GM19099 (cell line): ENCODE results near the gene TTC16.

Experiments used
- POLR2A ChIP-seq: IDR thresholded peaks from 3 replicates; pipeline ENCODE4 v1.6.1; 2011; ENCODE audit warnings: low read depth; ENCODE audit not compliant: insufficient read length; ENCODE audit errors: extremely low read depth

TTC16 gene

GRCh38 chr9:127742435-127743088 lies 26.7 kb downstream of the TTC16 start:
- no peak for TF ChIP-seq POLR2A

- no peak for TF ChIP-seq POLR2A
Measured at GRCh38 chr9:127744398-127745110, 28.7 kb downstream of the TTC16 start.

- no peak for TF ChIP-seq POLR2A
Measured at GRCh38 chr9:127746959-127747569, 31.2 kb downstream of the TTC16 start.

GRCh38 chr9:127749090-127749787 lies 33.4 kb downstream of the TTC16 start:
- TF ChIP-seq POLR2A = no peak

- TF ChIP-seq POLR2A = no peak
Measured at GRCh38 chr9:127751269-127752054, 35.6 kb downstream of the TTC16 start.

- no peak for TF ChIP-seq POLR2A
Measured at GRCh38 chr9:127753148-127753547, 37.3 kb downstream of the TTC16 start.

- TF ChIP-seq POLR2A = no peak
Measured at GRCh38 chr9:127753622-127754021, 37.7 kb downstream of the TTC16 start.

GRCh38 chr9:127754099-127755060 lies 38.5 kb downstream of the TTC16 start:
- no peak for TF ChIP-seq POLR2A

GRCh38 chr9:127755061-127756060 lies 39.5 kb downstream of the TTC16 start:
- TF ChIP-seq POLR2A = no peak

- TF ChIP-seq POLR2A = no peak
Measured at GRCh38 chr9:127756233-127756632, 40.4 kb downstream of the TTC16 start.

- no peak for TF ChIP-seq POLR2A
Measured at GRCh38 chr9:127758843-127759242, 43.0 kb downstream of the TTC16 start.

GRCh38 chr9:127761061-127761460 lies 45.2 kb downstream of the TTC16 start:
- no peak for TF ChIP-seq POLR2A

- TF ChIP-seq POLR2A = no peak
Measured at GRCh38 chr9:127761491-127761956, 45.6 kb downstream of the TTC16 start.
